ENCODE results near the gene TMEM62.

Gene TMEM62

GRCh38 chr15:43185157-43186002 is 52.0 kb downstream of the TMEM62 start, which contains the start of gene CCNDBP1:
CCNDBP1 (plus strand) TSS chr15:43185403; CDS start chr15:43185499, 96 bp downstream.
- peak within 1 kb of the TSS; percentile 94 for H2AFZ ChIP-seq (ENCODE audit: low read depth, low read length)
- peak within 1 kb of the TSS in 1 of 2 experiments; percentile 60 for H2BK12ac ChIP-seq (ENCODE audit: low read length in 2 of 2)
- no peaks in the 10 kb centered on the region for H3K27me3 ChIP-seq (ENCODE audit: control insufficient read depth in 1 of 2, insufficient read depth in 1 of 2, low read length in 2 of 2)
- peaks cover 6 to 33% of the 10 kb centered on the region in 2 experiments for H3K36me3 ChIP-seq (ENCODE audit: control insufficient read depth in 1 of 2, insufficient read depth in 2 of 2, low read depth in 1 of 2, low read length in 2 of 2)
- H3K14ac ChIP-seq (ENCODE audit: low read length in 2 of 2), result peak within 1 kb of the TSS in 1 of 2 experiments; percentile 90
- peak within 1 kb of the TSS; percentile 92 for H4K91ac ChIP-seq (ENCODE audit: low read length)
- DNase-seq, result peak; percentile 81
- H3K79me1 ChIP-seq (replicated peaks; ENCODE audit: low read length, poor library complexity, severe bottlenecking), result peaks cover 12% of the 10 kb centered on the region
- peak within 1 kb of the TSS; percentile 99 for H3K4me2 ChIP-seq (ENCODE audit: low read length, poor library complexity, severe bottlenecking)
- peak within 1 kb of the TSS; percentile 93 for H3K9ac ChIP-seq (ENCODE audit: low read length)
- no peak within 1 kb of the TSS for H2BK5ac ChIP-seq (ENCODE audit: low read depth, low read length, poor library complexity, severe bottlenecking)
- peak within 1 kb of the TSS; percentile 73 for H2BK120ac ChIP-seq (ENCODE audit: low read depth, low read length)
- peak within 1 kb of the TSS; percentile 13 for H2BK15ac ChIP-seq (ENCODE audit: low read depth, poor library complexity, severe bottlenecking)
- H4K8ac ChIP-seq (ENCODE audit: low read length), result peak within 1 kb of the TSS; percentile 96
- peak within 1 kb of the TSS in 1 of 2 experiments; percentile 97 for H3K23ac ChIP-seq (ENCODE audit: low read length in 2 of 2)
- no peak within 1 kb of the TSS for H3K27ac ChIP-seq (ENCODE audit: low read length, poor library complexity, severe bottlenecking)
- peaks cover 7% of the 10 kb centered on the region for H3K4me1 ChIP-seq (ENCODE audit: control insufficient read depth, insufficient read depth, low read depth, low read length)
- H2AK5ac ChIP-seq (ENCODE audit: low read length, severe bottlenecking), result peak within 1 kb of the TSS; percentile 39
- H3K18ac ChIP-seq (ENCODE audit: low read depth in 1 of 2, low read length in 2 of 2), result peak within 1 kb of the TSS; percentile 89 to 93
- H3K9me3 ChIP-seq (ENCODE audit: control insufficient read depth, low read length), result no peaks in the 10 kb centered on the region
- H3K4me3 ChIP-seq (ENCODE audit: insufficient read depth in 1 of 2, low read depth in 1 of 2, low read length in 2 of 2), result peak within 1 kb of the TSS; percentile 93 to 99
- 2% methylated on average over 51 of the region's 69 CpGs for WGBS
- H3K4ac ChIP-seq (ENCODE audit: low read depth in 1 of 2, low read length in 2 of 2), result peak within 1 kb of the TSS; percentile 86 to 88

GRCh38 chr15:43186003-43186353 is 52.6 kb downstream of the TMEM62 start:
- H4K91ac ChIP-seq (ENCODE audit: low read length), result no peak overlapping the region
- no peaks in the 10 kb centered on the region for H3K27me3 ChIP-seq (ENCODE audit: control insufficient read depth in 1 of 2, insufficient read depth in 1 of 2, low read length in 2 of 2)
- H3K14ac ChIP-seq (ENCODE audit: low read length in 2 of 2), result peak overlapping the region in 1 of 2 experiments; percentile 9
- H4K8ac ChIP-seq (ENCODE audit: low read length), result no peak overlapping the region
- H2BK12ac ChIP-seq (ENCODE audit: low read length in 2 of 2), result peak overlapping the region in 1 of 2 experiments; percentile 60
- H3K4ac ChIP-seq (ENCODE audit: low read depth in 1 of 2, low read length in 2 of 2), result peak overlapping the region; percentile 24 to 86
- peak overlapping the region; percentile 29 for H2AFZ ChIP-seq (ENCODE audit: low read depth, low read length)
- peak overlapping the region; percentile 99 for H3K4me2 ChIP-seq (ENCODE audit: low read length, poor library complexity, severe bottlenecking)
- peak overlapping the region in 1 of 2 experiments; percentile 93 for H3K18ac ChIP-seq (ENCODE audit: low read depth in 1 of 2, low read length in 2 of 2)
- H2BK15ac ChIP-seq (ENCODE audit: low read depth, poor library complexity, severe bottlenecking), result no peak overlapping the region
- WGBS, result 14% methylated on average over 13 of the region's 13 CpGs
- H2BK5ac ChIP-seq (ENCODE audit: low read depth, low read length, poor library complexity, severe bottlenecking), result no peak overlapping the region
- peak overlapping the region; percentile 93 to 99 for H3K4me3 ChIP-seq (ENCODE audit: insufficient read depth in 1 of 2, low read depth in 1 of 2, low read length in 2 of 2)
- no peak overlapping the region for H2BK120ac ChIP-seq (ENCODE audit: low read depth, low read length)
- H3K36me3 ChIP-seq (ENCODE audit: control insufficient read depth in 1 of 2, insufficient read depth in 2 of 2, low read depth in 1 of 2, low read length in 2 of 2), result peaks cover 6 to 38% of the 10 kb centered on the region in 2 experiments
- H3K23ac ChIP-seq (ENCODE audit: low read length in 2 of 2), result peak overlapping the region in 1 of 2 experiments; percentile 10
- peaks cover 12% of the 10 kb centered on the region for H3K79me1 ChIP-seq (replicated peaks; ENCODE audit: low read length, poor library complexity, severe bottlenecking)
- H3K9me3 ChIP-seq (ENCODE audit: control insufficient read depth, low read length), result no peaks in the 10 kb centered on the region
- H3K9ac ChIP-seq (ENCODE audit: low read length), result peak overlapping the region; percentile 93
- no peak for DNase-seq
- H3K27ac ChIP-seq (ENCODE audit: low read length, poor library complexity, severe bottlenecking), result no peak overlapping the region
- no peak overlapping the region for H2AK5ac ChIP-seq (ENCODE audit: low read length, severe bottlenecking)
- peaks cover 7% of the 10 kb centered on the region for H3K4me1 ChIP-seq (ENCODE audit: control insufficient read depth, insufficient read depth, low read depth, low read length)

GRCh38 chr15:43187544-43188155 is 54.3 kb downstream of the TMEM62 start:
- WGBS, result 80% methylated on average over 1 of the region's 2 CpGs

GRCh38 chr15:43189296-43189695 is 55.9 kb downstream of the TMEM62 start:
- 79% methylated on average over 1 of the region's 2 CpGs for WGBS

More at GRCh38 chr15:43187544-43188155, 54.3 kb downstream of the TMEM62 start:
- Histone ChIP-seq H4K8ac (ENCODE audit: low read length) (no peak overlapping the region), H2BK120ac (ENCODE audit: low read depth, low read length) (no peak overlapping the region), H3K9me3 (ENCODE audit: control insufficient read depth, low read length) (no peaks in the 10 kb centered on the region), H2AK5ac (ENCODE audit: low read length, severe bottlenecking) (no peak overlapping the region), H3K18ac (ENCODE audit: low read depth in 1 of 2, low read length in 2 of 2) (no peak overlapping the region), H3K4ac (ENCODE audit: low read depth in 1 of 2, low read length in 2 of 2) (no peak overlapping the region), H2AFZ (ENCODE audit: low read depth, low read length) (no peak overlapping the region), H3K9ac (ENCODE audit: low read length) (no peak overlapping the region), H3K79me1 (replicated peaks; ENCODE audit: low read length, poor library complexity, severe bottlenecking) (peaks cover 12% of the 10 kb centered on the region), H3K4me2 (ENCODE audit: low read length, poor library complexity, severe bottlenecking) (no peak overlapping the region), H3K27ac (ENCODE audit: low read length, poor library complexity, severe bottlenecking) (no peak overlapping the region), H2BK12ac (ENCODE audit: low read length in 2 of 2) (no peak overlapping the region), H4K91ac (ENCODE audit: low read length) (no peak overlapping the region), H3K23ac (ENCODE audit: low read length in 2 of 2) (no peak overlapping the region), H2BK15ac (ENCODE audit: low read depth, poor library complexity, severe bottlenecking) (no peak overlapping the region), H2BK5ac (ENCODE audit: low read depth, low read length, poor library complexity, severe bottlenecking) (no peak overlapping the region), H3K4me1 (ENCODE audit: control insufficient read depth, insufficient read depth, low read depth, low read length) (peaks cover 7% of the 10 kb centered on the region), H3K27me3 (ENCODE audit: control insufficient read depth in 1 of 2, insufficient read depth in 1 of 2, low read length in 2 of 2) (no peaks in the 10 kb centered on the region), H3K14ac (ENCODE audit: low read length in 2 of 2) (no peak overlapping the region), H3K4me3 (ENCODE audit: insufficient read depth in 1 of 2, low read depth in 1 of 2, low read length in 2 of 2) (no peak overlapping the region), H3K36me3 (ENCODE audit: control insufficient read depth in 1 of 2, insufficient read depth in 2 of 2, low read depth in 1 of 2, low read length in 2 of 2) (peaks cover 6 to 48% of the 10 kb centered on the region in 2 experiments)
- peak; percentile 67 for DNase-seq

More at GRCh38 chr15:43189296-43189695, 55.9 kb downstream of the TMEM62 start:
- DNase-seq, result no peak
- no peaks in the 10 kb centered on the region for H3K27me3 ChIP-seq (ENCODE audit: control insufficient read depth in 1 of 2, insufficient read depth in 1 of 2, low read length in 2 of 2)
- no peak overlapping the region for H2BK5ac ChIP-seq (ENCODE audit: low read depth, low read length, poor library complexity, severe bottlenecking)
- H3K36me3 ChIP-seq (ENCODE audit: control insufficient read depth in 1 of 2, insufficient read depth in 2 of 2, low read depth in 1 of 2, low read length in 2 of 2), result peaks cover 10 to 60% of the 10 kb centered on the region in 2 experiments
- H2BK15ac ChIP-seq (ENCODE audit: low read depth, poor library complexity, severe bottlenecking), result no peak overlapping the region
- peaks cover 7% of the 10 kb centered on the region for H3K4me1 ChIP-seq (ENCODE audit: control insufficient read depth, insufficient read depth, low read depth, low read length)
- H3K23ac ChIP-seq (ENCODE audit: low read length in 2 of 2), result no peak overlapping the region
- no peak overlapping the region for H3K4me3 ChIP-seq (ENCODE audit: insufficient read depth in 1 of 2, low read depth in 1 of 2, low read length in 2 of 2)
- no peak overlapping the region for H3K27ac ChIP-seq (ENCODE audit: low read length, poor library complexity, severe bottlenecking)
- H2AK5ac ChIP-seq (ENCODE audit: low read length, severe bottlenecking), result no peak overlapping the region
- no peak overlapping the region for H4K91ac ChIP-seq (ENCODE audit: low read length)
- no peak overlapping the region for H3K4ac ChIP-seq (ENCODE audit: low read depth in 1 of 2, low read length in 2 of 2)
- no peak overlapping the region for H2BK120ac ChIP-seq (ENCODE audit: low read depth, low read length)
- H2BK12ac ChIP-seq (ENCODE audit: low read length in 2 of 2), result no peak overlapping the region
- no peak overlapping the region for H3K18ac ChIP-seq (ENCODE audit: low read depth in 1 of 2, low read length in 2 of 2)
- no peaks in the 10 kb centered on the region for H3K9me3 ChIP-seq (ENCODE audit: control insufficient read depth, low read length)
- H4K8ac ChIP-seq (ENCODE audit: low read length), result no peak overlapping the region
- H3K14ac ChIP-seq (ENCODE audit: low read length in 2 of 2), result no peak overlapping the region
- no peak overlapping the region for H3K9ac ChIP-seq (ENCODE audit: low read length)
- H2AFZ ChIP-seq (ENCODE audit: low read depth, low read length), result no peak overlapping the region
- no peak overlapping the region for H3K4me2 ChIP-seq (ENCODE audit: low read length, poor library complexity, severe bottlenecking)
- H3K79me1 ChIP-seq (replicated peaks; ENCODE audit: low read length, poor library complexity, severe bottlenecking), result peaks cover 12% of the 10 kb centered on the region

Data from mesenchymal stem cell (in vitro differentiated cells and primary cell).